ENCODE results near the gene AATK.

Gene AATK

DNA sequence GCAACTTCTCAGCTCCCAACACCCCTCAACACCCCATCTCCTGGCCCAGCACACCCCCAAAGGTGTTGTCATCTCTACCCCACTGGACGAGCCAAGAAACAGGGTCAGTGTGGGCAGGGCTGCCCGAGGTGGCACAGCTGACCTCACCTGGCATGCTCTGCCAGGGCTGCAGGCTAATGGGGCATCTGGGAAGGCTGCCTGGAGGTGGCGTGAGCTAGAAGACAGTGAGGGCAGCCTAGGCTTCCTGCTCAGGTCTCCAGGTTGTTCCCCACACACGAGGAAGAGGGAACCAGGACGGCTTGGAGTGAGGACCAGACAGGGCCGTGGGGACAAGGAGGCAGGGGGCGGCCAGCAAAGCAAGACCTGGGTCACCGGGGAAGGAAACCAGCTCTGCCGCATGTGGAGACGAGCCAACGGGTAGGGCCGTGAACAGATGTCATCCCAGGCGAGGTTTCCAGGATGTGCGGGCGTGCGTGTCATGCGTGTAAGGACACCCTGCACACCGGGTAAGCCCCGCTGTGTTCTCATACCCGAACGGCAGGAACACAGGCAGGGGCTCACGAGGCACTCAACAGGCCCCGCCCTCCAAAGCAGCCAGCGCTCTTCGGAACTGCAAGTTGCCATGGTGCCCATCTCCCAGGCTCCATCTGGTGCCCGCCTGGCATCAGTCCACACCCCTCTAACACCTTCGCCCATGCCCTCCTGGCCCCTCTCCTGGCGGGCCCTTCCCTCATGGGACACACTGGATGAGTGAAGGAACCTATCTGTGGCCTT, 30.3 kb downstream of the AATK start:
- TF ChIP-seq, protein P1, sequence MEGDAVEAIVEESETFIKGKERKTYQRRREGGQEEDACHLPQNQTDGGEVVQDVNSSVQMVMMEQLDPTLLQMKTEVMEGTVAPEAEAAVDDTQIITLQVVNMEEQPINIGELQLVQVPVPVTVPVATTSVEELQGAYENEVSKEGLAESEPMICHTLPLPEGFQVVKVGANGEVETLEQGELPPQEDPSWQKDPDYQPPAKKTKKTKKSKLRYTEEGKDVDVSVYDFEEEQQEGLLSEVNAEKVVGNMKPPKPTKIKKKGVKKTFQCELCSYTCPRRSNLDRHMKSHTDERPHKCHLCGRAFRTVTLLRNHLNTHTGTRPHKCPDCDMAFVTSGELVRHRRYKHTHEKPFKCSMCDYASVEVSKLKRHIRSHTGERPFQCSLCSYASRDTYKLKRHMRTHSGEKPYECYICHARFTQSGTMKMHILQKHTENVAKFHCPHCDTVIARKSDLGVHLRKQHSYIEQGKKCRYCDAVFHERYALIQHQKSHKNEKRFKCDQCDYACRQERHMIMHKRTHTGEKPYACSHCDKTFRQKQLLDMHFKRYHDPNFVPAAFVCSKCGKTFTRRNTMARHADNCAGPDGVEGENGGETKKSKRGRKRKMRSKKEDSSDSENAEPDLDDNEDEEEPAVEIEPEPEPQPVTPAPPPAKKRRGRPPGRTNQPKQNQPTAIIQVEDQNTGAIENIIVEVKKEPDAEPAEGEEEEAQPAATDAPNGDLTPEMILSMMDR (IDR thresholded peaks at IDR 0.05; ENCODE audit: low read depth, low read length, missing control alignments) = no peak
- H3K4me3 ChIP-seq (replicated peaks; ENCODE audit: low read depth, low read length) = no peak overlapping the region
- DNase-seq (ENCODE audit: extremely low read depth, low read depth) = no peak

GRCh38 chr17:81134064-81134781, 31.8 kb downstream of the AATK start:
- no peak overlapping the region for H3K4me3 ChIP-seq (replicated peaks; ENCODE audit: low read depth, low read length)
- TF ChIP-seq, protein P1 (IDR thresholded peaks at IDR 0.05; ENCODE audit: low read depth, low read length, missing control alignments) = no peak

DNA sequence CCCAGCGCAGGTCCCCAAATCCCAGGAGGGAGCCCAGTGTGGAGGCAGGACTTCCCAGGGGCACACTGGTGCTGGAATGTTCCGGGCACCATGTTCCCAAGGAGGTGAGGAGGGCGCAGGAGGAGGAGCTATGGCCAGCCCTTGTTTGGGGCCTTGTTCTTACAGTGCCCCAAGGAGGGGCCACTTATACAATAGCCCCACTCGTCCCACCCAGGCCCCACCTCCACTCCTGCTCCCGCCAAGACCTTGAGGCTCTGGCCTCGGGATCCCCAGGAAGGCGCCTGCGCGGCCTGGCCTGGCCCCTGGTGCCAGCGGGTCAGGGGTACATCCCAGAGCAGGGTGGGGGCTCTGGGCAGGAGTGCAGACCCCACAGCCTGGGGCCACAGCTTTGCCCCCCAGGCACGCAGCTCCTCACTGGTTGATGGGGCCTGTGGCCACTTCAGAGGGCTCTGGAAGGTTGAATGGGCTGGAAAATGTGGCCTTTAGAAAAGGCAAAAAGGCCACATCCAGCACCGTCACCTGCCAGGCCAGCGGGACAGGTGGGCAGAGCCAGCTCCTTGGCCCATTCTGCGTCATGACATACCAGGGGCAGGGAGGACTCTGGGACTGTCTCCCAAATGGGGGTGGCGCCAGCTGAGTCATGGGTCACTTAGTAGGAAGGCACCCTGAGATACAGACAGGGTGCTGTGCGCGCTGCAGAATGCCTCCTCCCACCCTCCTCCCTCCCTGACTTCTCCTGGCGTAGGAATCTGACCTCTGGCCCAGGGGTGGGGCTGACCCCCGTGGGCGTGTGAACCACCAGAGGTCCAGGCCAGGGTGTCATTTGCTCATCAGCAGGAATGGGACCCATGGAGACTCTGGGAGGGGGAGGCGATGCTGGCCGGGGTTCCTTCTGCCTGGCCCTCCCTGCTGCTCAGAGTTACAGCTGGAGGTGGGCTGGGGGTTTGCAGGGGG, 33.0 kb downstream of the AATK start:
- DNase-seq (ENCODE audit: extremely low read depth, low read depth) = no peak
- TF ChIP-seq, protein P1 (IDR thresholded peaks at IDR 0.05; ENCODE audit: low read depth, low read length, missing control alignments) = no peak
- no peak overlapping the region for H3K4me3 ChIP-seq (replicated peaks; ENCODE audit: low read depth, low read length)

More at GRCh38 chr17:81134064-81134781, 31.8 kb downstream of the AATK start:
- no peak for DNase-seq (ENCODE audit: extremely low read depth, low read depth)

DNA sequence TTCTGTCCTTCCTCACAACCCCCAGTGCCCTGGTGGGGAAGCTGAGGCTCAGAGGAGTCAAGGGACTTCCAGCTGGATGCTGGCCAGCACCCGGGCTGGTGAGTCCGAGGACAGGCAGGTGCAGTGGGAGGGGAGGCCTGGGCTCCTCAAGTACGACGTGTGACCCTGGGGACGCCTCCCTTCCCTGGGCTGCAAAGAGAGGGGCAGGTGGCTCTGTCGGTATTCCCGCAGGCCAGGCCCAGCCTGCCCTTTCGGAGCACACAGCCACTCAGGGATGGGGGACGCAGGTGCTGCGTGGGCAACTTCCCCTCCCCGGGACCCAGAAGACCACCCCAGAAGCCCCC, 33.9 kb downstream of the AATK start:
- DNase-seq (ENCODE audit: extremely low read depth, low read depth) = no peak
- H3K4me3 ChIP-seq (replicated peaks; ENCODE audit: low read depth, low read length) = no peak overlapping the region
- TF ChIP-seq, protein P1 (IDR thresholded peaks at IDR 0.05; ENCODE audit: low read depth, low read length, missing control alignments) = no peak

DNA sequence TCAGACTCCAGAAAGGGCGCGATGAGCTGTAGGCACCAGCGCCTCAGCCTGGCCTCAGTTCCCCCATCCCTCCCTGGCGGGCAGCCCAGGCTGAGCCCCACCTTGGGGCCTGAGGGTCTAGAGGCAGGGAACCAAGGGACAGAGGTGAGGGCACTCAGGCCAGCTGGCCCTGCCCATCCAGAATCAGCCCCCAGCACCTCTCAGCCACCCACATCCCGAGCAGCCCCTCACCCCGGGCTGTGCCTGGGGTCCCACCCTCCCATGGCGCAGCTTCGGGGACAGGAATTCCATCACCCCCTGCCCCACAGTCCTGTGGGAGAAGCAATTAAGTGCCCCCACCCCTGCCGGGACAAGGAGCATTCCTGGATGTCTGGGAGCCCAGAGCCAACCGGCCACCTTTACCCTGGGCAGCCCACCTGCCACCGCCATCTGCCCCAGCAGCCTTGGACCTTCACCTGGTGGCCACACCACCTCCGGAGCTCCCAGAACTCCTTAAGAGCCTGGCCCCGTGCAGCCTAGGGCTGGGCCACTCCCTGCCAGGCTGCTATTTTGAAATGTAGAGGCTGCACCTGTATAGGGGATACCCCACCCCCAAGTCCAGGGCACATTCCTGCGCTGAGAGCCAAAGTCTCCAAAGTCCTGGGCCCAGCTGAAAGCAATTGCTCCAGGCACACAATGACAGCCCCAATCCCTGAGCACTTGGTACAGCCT, 34.4 kb downstream of the AATK start:
- TF ChIP-seq, protein P1 (IDR thresholded peaks at IDR 0.05; ENCODE audit: low read depth, low read length, missing control alignments) = no peak
- DNase-seq (ENCODE audit: extremely low read depth, low read depth) = no peak
- H3K4me3 ChIP-seq (replicated peaks; ENCODE audit: low read depth, low read length) = no peak overlapping the region
